ENCODE measurements around the gene SLF2.
"Not testable (repeated sequence)": the region's sequence is repeated elsewhere in the genome, so short reads cannot be mapped to it uniquely, and the experiment has no call there.

The SLF2 gene

DNA sequence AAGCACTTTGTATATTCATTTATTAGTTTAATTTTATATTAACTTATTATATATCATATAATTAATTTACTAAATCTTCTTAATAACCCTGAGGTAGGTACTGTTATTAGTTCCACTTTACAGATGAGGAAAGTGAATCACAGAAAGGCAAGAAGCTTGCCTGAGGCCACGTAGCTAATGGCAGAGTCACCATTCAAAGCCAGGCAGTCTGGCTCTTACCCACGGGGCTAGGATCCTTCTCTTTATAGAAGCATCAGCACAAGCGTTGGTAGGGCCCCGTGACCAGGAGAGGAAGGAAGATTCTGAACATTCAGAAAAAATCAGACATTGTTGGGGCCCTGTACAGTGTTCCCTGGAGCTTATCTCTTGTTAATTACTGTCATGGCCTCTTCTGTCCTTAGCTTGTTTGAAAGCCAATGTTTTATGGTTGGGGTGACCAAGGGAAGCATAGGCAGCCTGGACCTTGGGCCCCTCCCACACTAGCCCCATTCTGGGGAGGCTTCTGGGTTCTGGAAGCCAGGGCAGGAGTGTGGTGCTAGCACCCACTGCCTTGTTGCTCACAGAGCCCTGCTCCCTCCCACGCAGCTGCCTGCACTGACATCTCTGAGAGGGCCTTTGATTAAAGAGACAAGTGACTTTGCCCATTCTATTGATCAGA lies 31.1 kb upstream of the SLF2 start:
- DNase-seq: no peak

GRCh38 chr10:100882252-100882651 lies 30.5 kb upstream of the SLF2 start:
- no peak for DNase-seq

- DNase-seq: no peak
These were observed 30.0 kb upstream of the SLF2 start for GRCh38 chr10:100882671-100883311.

GRCh38 chr10:100883312-100883821 lies 29.4 kb upstream of the SLF2 start:
- DNase-seq: no peak

DNA sequence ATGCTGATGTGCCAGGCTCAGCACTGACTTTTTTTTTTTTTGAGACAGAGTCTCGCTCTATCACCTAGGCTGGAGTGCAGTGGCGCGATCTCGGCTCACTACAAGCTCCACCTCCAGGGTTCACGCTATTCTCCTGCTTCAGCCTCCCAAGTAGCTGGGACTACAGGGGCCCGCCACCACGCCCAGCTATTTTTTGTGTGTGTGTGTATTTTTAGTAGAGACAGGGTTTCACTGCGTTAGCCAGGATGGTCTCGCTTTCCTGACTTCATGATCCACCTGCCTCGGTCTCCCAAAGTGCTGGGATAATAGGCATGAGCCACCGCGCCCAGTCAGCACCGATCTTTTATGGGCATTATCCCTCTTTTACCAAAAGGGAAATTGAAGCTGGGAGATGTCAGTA lies 27.2 kb upstream of the SLF2 start:
- DNase-seq: not testable (repeated sequence)

GRCh38 chr10:100886091-100886490 lies 26.7 kb upstream of the SLF2 start:
- no peak for DNase-seq

GRCh38 chr10:100886521-100886920 lies 26.2 kb upstream of the SLF2 start:
- DNase-seq: no peak

- no peak for DNase-seq
These were observed 25.8 kb upstream of the SLF2 start for GRCh38 chr10:100886963-100887362.

DNA sequence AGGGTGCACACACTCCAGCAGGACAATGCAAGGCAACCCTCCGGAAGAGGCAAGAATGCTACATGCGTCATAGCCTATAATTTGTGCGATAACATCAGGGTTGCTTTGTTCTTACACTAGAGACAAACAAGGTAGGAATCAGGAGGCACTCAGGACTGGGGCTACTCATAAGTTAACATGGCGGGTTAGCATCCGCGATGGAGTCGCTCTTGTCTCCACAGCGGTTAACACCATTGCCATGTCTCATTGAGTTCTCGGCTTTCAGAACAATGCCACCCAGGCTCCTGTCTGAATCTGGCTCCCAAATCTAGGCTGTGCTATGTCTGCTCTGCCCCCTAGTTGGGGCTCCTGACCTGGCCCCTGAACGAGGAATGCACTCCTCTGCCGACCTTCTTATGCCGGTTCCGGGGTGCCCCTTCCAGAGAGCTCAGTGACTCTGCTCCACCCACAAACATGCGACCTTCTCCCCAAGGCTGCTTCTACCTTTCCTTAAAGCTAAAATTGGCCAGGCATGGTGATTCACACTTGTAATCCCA lies 24.9 kb upstream of the SLF2 start:
- DNase-seq: no peak

DNA sequence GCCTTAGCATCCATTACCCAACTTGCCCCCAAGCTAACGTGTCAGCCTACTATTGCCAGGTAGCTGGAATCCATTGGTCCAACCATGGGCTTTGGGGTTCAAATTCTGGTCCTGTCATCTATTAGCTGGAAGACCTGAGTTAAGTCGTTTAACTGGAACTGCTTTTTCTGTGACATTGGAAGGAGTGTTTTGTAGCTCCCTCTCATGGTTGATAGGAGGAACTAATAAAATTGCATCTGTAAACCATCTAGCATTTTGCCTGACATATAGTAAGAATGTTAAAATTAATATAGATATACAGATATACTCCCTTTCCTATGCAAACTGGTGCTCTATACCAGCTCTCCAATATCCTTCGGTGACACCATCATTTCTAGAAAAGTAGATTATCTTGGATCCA lies 23.8 kb upstream of the SLF2 start:
- no peak for DNase-seq

DNA sequence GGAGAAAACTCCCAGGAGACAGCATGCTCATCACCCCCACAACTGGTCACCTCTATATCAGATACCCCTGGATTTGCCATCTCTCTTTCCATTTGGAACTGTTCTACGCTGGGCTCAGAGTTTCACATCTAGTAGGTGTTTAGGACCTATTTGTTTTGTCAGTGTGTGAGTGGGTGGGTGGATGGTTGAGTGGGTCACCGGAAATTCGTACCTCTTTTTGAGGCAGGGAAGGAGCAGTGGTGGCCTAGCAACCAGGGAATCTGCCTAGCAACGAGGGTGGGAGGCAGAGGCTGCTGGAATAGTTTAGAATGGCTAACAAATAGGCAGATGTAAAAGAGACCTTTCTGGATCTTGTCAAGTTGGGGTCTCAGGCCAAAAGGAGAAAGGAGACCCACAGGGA lies 23.2 kb upstream of the SLF2 start:
- DNase-seq: no peak

DNA sequence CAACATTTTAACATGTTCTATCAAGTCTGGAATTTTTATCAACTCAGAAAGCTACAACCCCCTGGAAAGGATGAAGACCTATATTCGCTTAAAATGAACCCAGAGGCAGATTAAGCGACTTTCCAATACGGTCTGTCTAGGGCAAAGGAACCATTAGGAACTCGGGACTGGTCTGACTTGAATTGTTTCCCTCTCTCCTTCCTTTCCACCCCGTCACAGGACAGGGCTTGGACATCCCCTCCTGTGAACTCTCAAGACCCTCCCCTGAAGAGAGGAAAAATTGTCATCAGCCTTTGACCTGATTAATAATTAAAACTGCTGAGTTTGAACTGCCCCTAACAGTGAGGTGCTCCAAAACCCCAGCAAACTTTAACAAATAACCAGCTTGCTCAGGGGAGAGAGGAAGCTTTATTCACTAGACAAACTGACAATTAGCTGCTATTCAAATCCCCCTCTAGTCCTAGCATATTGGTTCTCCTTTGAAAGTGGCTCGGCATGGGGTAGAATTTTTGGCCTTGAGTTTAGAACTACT lies 22.6 kb upstream of the SLF2 start:
- DNase-seq: no peak

DNA sequence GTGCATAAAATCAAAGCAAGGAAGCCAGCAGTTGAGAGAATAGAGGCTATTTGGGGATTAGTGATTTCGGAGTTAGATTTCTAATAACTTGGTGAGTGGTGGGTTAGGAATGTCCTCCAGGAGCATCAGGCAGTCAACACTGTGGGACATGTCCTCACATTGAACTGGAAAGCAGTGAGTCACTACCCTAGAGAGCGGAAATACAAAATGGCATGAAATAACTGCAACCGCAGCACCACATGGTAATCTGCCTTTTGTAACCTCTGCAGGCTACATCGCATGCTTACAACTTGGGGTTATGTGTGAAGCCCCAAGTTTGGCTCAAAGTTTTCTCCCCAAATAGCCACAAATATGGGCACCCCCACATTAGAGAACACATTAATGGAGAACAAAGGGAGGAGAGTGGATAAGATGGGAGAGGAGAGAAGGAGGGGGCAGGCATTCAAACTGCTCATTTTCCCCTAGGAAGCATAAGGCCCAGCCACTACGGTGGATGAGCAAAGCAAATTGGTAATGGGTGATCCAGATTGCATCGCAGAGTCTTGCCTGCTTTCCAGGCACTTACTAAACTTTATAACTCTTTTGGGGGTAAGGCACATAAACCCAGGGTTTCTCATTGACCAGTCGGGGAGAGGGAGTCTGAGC lies 22.0 kb upstream of the SLF2 start:
- DNase-seq: no peak

- DNase-seq: no peak
These were observed 18.7 kb upstream of the SLF2 start for GRCh38 chr10:100894033-100894432.

DNA sequence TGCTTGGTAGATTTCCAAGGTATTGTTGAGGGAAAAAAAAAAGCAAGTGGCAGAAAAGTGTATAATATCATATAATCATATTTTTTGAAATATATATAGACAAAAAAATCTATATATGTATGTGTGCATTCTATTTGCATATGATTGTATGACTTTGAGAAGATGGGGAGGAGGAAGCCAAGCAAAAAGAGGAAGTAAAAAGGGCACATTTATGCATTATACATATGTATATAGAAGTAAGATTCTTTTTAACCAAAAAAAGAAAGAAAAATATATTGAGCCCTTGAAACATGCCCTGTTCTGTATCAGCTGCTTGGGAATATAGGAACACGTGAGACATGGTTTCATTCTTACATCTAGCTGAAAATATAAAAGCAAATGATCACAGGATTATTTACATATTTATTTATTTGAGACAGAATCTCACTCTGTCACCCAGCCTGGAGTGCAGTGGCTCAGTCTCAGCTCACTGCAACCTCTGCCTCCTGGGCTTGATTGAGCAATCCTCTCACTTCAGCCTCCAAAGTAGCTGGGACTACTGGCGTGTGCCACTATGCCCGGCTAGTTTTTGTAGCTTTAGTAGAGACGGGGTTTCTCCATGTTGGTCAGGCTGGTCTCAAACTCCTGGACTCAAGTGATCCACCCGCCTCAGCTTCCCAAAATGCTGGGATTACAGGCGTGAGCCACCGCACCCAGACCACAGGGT lies 18.0 kb upstream of the SLF2 start:
- no peak for DNase-seq

- DNase-seq: no peak
These were observed 17.4 kb upstream of the SLF2 start for GRCh38 chr10:100895346-100895745.

DNA sequence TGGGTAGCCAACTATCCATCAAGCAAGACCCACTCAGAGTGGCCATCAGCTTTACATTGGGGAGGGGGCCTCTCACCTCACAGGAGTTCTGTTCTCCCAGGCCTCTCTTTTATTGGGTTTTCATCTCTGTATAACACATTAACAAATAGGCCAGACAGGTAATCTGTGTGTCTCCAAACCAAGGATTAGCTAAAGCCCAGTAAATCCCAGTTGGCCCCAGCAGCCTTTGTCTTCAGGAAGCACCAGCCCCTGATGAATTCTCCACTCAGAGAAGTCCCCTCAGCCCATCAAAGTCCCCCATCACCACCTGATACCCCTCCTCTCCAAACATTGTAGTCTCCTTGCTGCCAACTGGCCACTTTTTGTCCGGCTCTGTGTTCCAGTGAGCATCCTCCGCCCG lies 16.9 kb upstream of the SLF2 start:
- no peak for DNase-seq

- DNase-seq: no peak
These were observed 15.8 kb upstream of the SLF2 start for GRCh38 chr10:100896876-100897461.

GRCh38 chr10:100897976-100898375 lies 14.8 kb upstream of the SLF2 start:
- DNase-seq: no peak

DNA sequence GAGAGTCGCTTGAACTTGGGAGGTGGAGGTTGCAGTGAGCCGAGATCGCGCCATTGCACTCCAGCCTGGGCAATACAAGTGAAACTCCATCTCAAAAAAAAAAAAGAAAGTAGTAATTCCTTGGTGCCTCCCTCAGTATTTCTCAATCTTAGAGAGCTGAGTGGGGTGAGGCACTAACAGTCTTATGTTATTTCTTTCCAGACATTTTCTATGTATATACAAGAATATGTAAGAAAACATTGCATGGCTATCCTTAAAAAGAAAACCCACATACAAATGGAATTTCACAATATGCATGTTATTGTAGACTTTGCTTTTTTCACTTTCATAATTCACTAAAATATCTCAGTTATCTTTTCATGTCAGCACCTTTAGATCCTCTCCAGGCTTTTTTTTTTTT lies 13.6 kb upstream of the SLF2 start:
- DNase-seq: no peak

DNA sequence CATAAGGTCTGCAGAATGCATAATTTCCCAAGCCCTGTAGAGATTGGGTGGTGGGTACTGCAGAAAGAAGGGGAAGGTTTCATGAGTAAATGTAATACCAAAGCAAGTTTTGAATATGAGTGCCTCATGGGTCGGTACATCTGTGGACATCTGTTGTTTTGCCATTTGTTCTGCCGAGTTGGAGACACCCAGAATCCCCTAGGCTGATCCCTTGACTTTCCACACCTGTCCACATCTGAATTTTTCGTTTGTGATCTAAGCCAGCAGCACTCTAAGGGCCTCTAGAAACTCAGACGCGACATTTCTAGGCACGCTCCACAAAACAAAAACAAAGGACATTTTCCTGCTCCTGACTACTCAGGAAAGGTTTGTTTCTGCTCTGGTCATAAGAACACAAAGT lies 11.7 kb upstream of the SLF2 start:
- no peak for DNase-seq

- DNase-seq: no peak
These were observed 10.1 kb upstream of the SLF2 start for GRCh38 chr10:100902622-100903021.

GRCh38 chr10:100904917-100905316 lies 7.8 kb upstream of the SLF2 start:
- no peak for DNase-seq

All from CD4-positive, alpha-beta T cell treated with Interleukin-6 for 4 hours (primary cell).